CD14-positive monocyte (primary cell): ENCODE results near the gene CYSTM1. TPM values are rescaled to one million over a fixed set of nuclear protein-coding genes. Genes with fewer than 3 reads are reported as not detected.

Experiments
- DNase-seq, 3 donors: peaks; one replicate each; pipeline ENCODE4 v3.0.0-alpha.2; 2011 to 2022
- H2AFZ ChIP-seq: 2 replicates; pipeline ENCODE4 v1.6.0; 2012; ENCODE audit warnings: mild to moderate bottlenecking, low read depth, low read length, inconsistent platforms; ENCODE audit not compliant: insufficient read depth, poor library complexity, severe bottlenecking
- H3K27ac ChIP-seq, 2 donors: 1 replicate in 1 of 2; 2 replicates in 1 of 2; pipeline ENCODE4 v1.5.1; 2012 to 2013; ENCODE audit warnings: low read length in 2 of 2, control low read depth in 1 of 2, inconsistent platforms in 1 of 2, low read depth in 1 of 2, mild to moderate bottlenecking in 1 of 2
- H3K27me3 ChIP-seq, 2 donors: one replicate each; pipeline versions ENCODE4 v1.6.0 to v1.6.1; 2011 to 2013; ENCODE audit warnings: low read length in 2 of 2; ENCODE audit not compliant: control insufficient read depth in 2 of 2, insufficient read depth in 2 of 2
- H3K36me3 ChIP-seq, 2 donors: replicated peaks in 1 of 2; 1 replicate in 1 of 2; 2 replicates in 1 of 2; pipeline versions ENCODE4 v1.5.1 to v1.6.1; 2012 to 2013; ENCODE audit warnings: low read length in 2 of 2, control low read depth in 1 of 2, inconsistent platforms in 1 of 2, mild to moderate bottlenecking in 1 of 2; ENCODE audit not compliant: insufficient read depth in 2 of 2, control insufficient read depth in 1 of 2
- H3K4me1 ChIP-seq, 2 donors: 1 replicate in 1 of 2; 2 replicates in 1 of 2; pipeline versions ENCODE4 v1.5.1 to v1.6.1; 2012 to 2013; ENCODE audit warnings: low read length in 2 of 2, control low read depth in 1 of 2, inconsistent platforms in 1 of 2, mild to moderate bottlenecking in 1 of 2, moderate library complexity in 1 of 2; ENCODE audit not compliant: insufficient read depth in 2 of 2, control insufficient read depth in 1 of 2
- H3K4me2 ChIP-seq: replicated peaks from 2 replicates; pipeline ENCODE3; 2012; ENCODE audit warnings: low read length, moderate library complexity, mild to moderate bottlenecking; ENCODE audit not compliant: poor library complexity, severe bottlenecking; ENCODE audit errors: extremely low read depth
- H3K4me3 ChIP-seq, 3 experiments: fragments of 200-600 bp in 1 of 3; sonication (generic) in 1 of 3; replicated peaks in 1 of 3; 1 replicate in 2 of 3; 2 replicates in 1 of 3; pipeline ENCODE4 v1.5.1; 2011 to 2013; ENCODE audit warnings: low read length in 3 of 3, mild to moderate bottlenecking in 3 of 3, control low read depth in 2 of 3, low read depth in 2 of 3, inconsistent platforms in 1 of 3, moderate library complexity in 1 of 3
- H3K79me2 ChIP-seq: 2 replicates; pipeline ENCODE4 v1.6.0; 2012; ENCODE audit warnings: mild to moderate bottlenecking, control low read depth, inconsistent platforms, low read length, moderate library complexity; ENCODE audit not compliant: insufficient read depth
- H3K9ac ChIP-seq: 2 replicates; pipeline ENCODE4 v1.6.0; 2017; ENCODE audit warnings: low read length, mild to moderate bottlenecking; ENCODE audit not compliant: insufficient read depth, poor library complexity, severe bottlenecking
- H3K9me3 ChIP-seq, 2 donors: replicated peaks in 1 of 2; 1 replicate in 1 of 2; 2 replicates in 1 of 2; pipeline versions ENCODE4 v1.5.1 to v1.6.1; 2012 to 2013; ENCODE audit warnings: low read length in 2 of 2, control low read depth in 1 of 2; ENCODE audit not compliant: control insufficient read depth in 1 of 2, insufficient read depth in 1 of 2
- H4K20me1 ChIP-seq: 2 replicates; pipeline ENCODE4 v1.6.0; 2012; ENCODE audit warnings: mild to moderate bottlenecking, low read length, control low read depth, moderate library complexity; ENCODE audit not compliant: insufficient read depth
- H3K27ac Mint-ChIP-seq, 7 donors: one replicate each; pipeline ENCODE4 v1.8.0; 2020; ENCODE audit warnings: mild to moderate bottlenecking in 7 of 7, mixed read lengths in 7 of 7, moderate library complexity in 6 of 7, inconsistent platforms in 2 of 7
- H3K27me3 Mint-ChIP-seq, 3 donors: one replicate each; pipeline ENCODE4 v1.8.0; 2021 to 2022; ENCODE audit warnings: low read depth in 3 of 3, mild to moderate bottlenecking in 3 of 3, mixed read lengths in 3 of 3, moderate library complexity in 3 of 3, inconsistent platforms in 1 of 3
- H3K36me3 Mint-ChIP-seq, 2 donors: one replicate each; pipeline ENCODE4 v1.8.0; 2020; ENCODE audit warnings: mixed read lengths in 2 of 2, inconsistent platforms in 1 of 2, mild to moderate bottlenecking in 1 of 2
- H3K4me1 Mint-ChIP-seq: one replicate; pipeline ENCODE4 v1.8.0; 2020; ENCODE audit warnings: mild to moderate bottlenecking, mixed read lengths
- H3K4me3 Mint-ChIP-seq, 2 donors: one replicate each; pipeline ENCODE4 v1.8.0; 2020; ENCODE audit warnings: mild to moderate bottlenecking in 2 of 2, mixed read lengths in 2 of 2, moderate library complexity in 1 of 2
- H3K9me3 Mint-ChIP-seq, 7 donors: one replicate each; pipeline ENCODE4 v1.8.0; 2020 to 2022; ENCODE audit warnings: mixed read lengths in 7 of 7, mild to moderate bottlenecking in 6 of 7, moderate library complexity in 6 of 7, inconsistent platforms in 2 of 7
- CTCF ChIP-seq: fragments of 200-600 bp; IDR thresholded peaks from one replicate; pipeline ENCODE4 v1.8.0; 2022; ENCODE audit warnings: antibody characterized with exemption, mild to moderate bottlenecking
- WGBS: methylation state at CpG from one replicate; pipeline ENCODE4 v1.1.5; 2013; ENCODE audit warnings: missing lambda C conversion rate; ENCODE audit not compliant: insufficient coverage; 5-methylcytosine and 5-hydroxymethylcytosine counted together
- intact Hi-C, 2 donors: fragments of 100-400 bp; cut with micrococcal nuclease; formaldehyde crosslinking; loops; one replicate each; pipeline versions ENCODE4 v1.15.0 to v1.15.1; 2023
- polyA plus RNA-seq, 3 donors: library from polyadenylated mRNA; depleted of rRNA in 1 of 3; unstranded in 2 of 3; stranded (reverse) in 1 of 3; fragments of 300-500 nt in 2 of 3; fragments of >200 nt in 1 of 3; fragmentation: Illumina TruSeq in 2 of 3; gene quantifications; 1 replicate in 2 of 3; 2 replicates in 1 of 3; pipeline ENCODE4 v1.2.3, GENCODE V29; 2012 to 2021

CYSTM1 gene
- polyA plus RNA-seq, 3 donors, result 14.0 to 40.0 (median 36.7) TPM

GRCh38 chr5:140126315-140127012 is 48.5 kb upstream of the CYSTM1 start:
- Histone ChIP-seq H3K4me2 (no peak overlapping the region), H3K9ac (no peak overlapping the region), H3K36me3 (no peaks in the 10 kb centered on the region), H3K27ac (no peak overlapping the region), H3K27me3 (no peaks in the 10 kb centered on the region), H3K4me3 (no peak overlapping the region), H3K79me2 (no peaks in the 10 kb centered on the region), H4K20me1 (peaks cover 18% of the 10 kb centered on the region), H2AFZ (no peak overlapping the region), H3K4me1 (peaks cover 3 to 6% of the 10 kb centered on the region in 2 donors), H3K9me3 (no peaks in the 10 kb centered on the region)
- Mint-ChIP-seq H3K27me3 (peaks cover 0 to 3% (median 0%) of the 10 kb centered on the region in 3 donors), H3K9me3 (no peaks in the 10 kb centered on the region), H3K4me3 (no peak overlapping the region), H3K27ac (no peak overlapping the region), H3K4me1 (peaks cover 10% of the 10 kb centered on the region), H3K36me3 (peaks cover 0 to 4% of the 10 kb centered on the region in 2 donors)
- DNase-seq, result no peak
- no peak for TF ChIP-seq CTCF
- 90% methylated on average over 4 of the region's 6 CpGs for WGBS
- intact Hi-C loops, result no loop called here

- peaks cover 25% of the 10 kb centered on the region for H4K20me1 ChIP-seq
- no peak overlapping the region for H3K4me3 Mint-ChIP-seq
- H3K27ac ChIP-seq, result no peak overlapping the region
- no peaks in the 10 kb centered on the region for H3K36me3 ChIP-seq
- no peak for TF ChIP-seq CTCF
- no peaks in the 10 kb centered on the region for H3K36me3 Mint-ChIP-seq
- H3K27me3 ChIP-seq, result no peaks in the 10 kb centered on the region
- H3K27ac Mint-ChIP-seq, result no peak overlapping the region
- no peak overlapping the region for H3K9ac ChIP-seq
- peaks cover 0 to 3% (median 3%) of the 10 kb centered on the region in 3 donors for H3K27me3 Mint-ChIP-seq
- H3K4me2 ChIP-seq, result no peak overlapping the region
- 94% methylated on average over 2 of the region's 5 CpGs for WGBS
- H3K9me3 ChIP-seq, result no peaks in the 10 kb centered on the region
- no peak overlapping the region for H2AFZ ChIP-seq
- intact Hi-C loops, result no loop called here
- no peaks in the 10 kb centered on the region for H3K9me3 Mint-ChIP-seq
- H3K4me3 ChIP-seq, result no peak overlapping the region
- no peak for DNase-seq
- H3K79me2 ChIP-seq, result peaks cover 3% of the 10 kb centered on the region
- peaks cover 24% of the 10 kb centered on the region for H3K4me1 Mint-ChIP-seq
- peaks cover 19 to 25% of the 10 kb centered on the region in 2 donors for H3K4me1 ChIP-seq
These were observed 46.6 kb upstream of the CYSTM1 start for GRCh38 chr5:140128376-140128775.
